Right lung (tissue), 5 donors: ENCODE results near the gene FCAR. TPM values are rescaled to one million over a fixed set of nuclear protein-coding genes. Genes with fewer than 3 reads are reported as not detected.

Experiments used
- polyA plus RNA-seq, 5 donors: library from polyadenylated mRNA; unstranded; fragments of 120-200 nt; gene quantifications; one replicate each; pipeline versions ENCODE4 v1.2.1 to v1.2.3, GENCODE V29; 2013; ENCODE audit warnings: inconsistent platforms in 1 of 5, low replicate concordance in 1 of 5; ENCODE audit not compliant: insufficient read length in 5 of 5, insufficient read depth in 1 of 5

The FCAR gene
- polyA plus RNA-seq, 5 donors = 0.35 to 0.73 (median 0.60) TPM

Other genes with a start within 250 kb of the FCAR start
- 1 to 10 TPM; 1.3 to 2.1 (median 1.7) TPM for gene LILRB1, start 243.8 kb upstream of the FCAR start, polyA plus RNA-seq
- gene LILRB4, start 211.2 kb upstream of the FCAR start, polyA plus RNA-seq = 1 to 10 TPM; 1.1 to 1.7 (median 1.4) TPM
- not detected for gene KIR3DL3, start 149.8 kb upstream of the FCAR start, polyA plus RNA-seq
- under 1 TPM in 4 of 5 donors, not detected in 1; 0.16 to 0.35 (median 0.18) TPM for gene KIR2DL3, start 135.7 kb upstream of the FCAR start, polyA plus RNA-seq
- under 1 TPM in 4 of 5 donors, not detected in 1; 0.13 to 0.26 (median 0.18) TPM for gene KIR2DL1, start 104.4 kb upstream of the FCAR start, polyA plus RNA-seq
- under 1 TPM in 1 of 5 donors, not detected in 4; 0.09 TPM for gene KIR2DL4, start 70.6 kb upstream of the FCAR start, polyA plus RNA-seq
- gene KIR3DL1, start 57.8 kb upstream of the FCAR start, polyA plus RNA-seq = under 1 TPM in 3 of 5 donors, not detected in 2; 0.12 to 0.16 (median 0.13) TPM
- gene KIR2DS4, start 41.6 kb upstream of the FCAR start, polyA plus RNA-seq = under 1 TPM in 3 of 5 donors, not detected in 2; 0.10 to 0.47 (median 0.19) TPM
- gene KIR3DL2, start 23.8 kb upstream of the FCAR start, polyA plus RNA-seq = not detected
- gene NCR1, start 31.9 kb downstream of the FCAR start, polyA plus RNA-seq = 1 to 10 TPM in 1 of 5 donors, under 1 TPM in 4; 0.19 to 1.8 (median 0.33) TPM
- under 1 TPM in 2 of 5 donors, not detected in 3; 0.07 to 0.11 TPM for gene NLRP7, start 73.3 kb downstream of the FCAR start, polyA plus RNA-seq
- gene NLRP2, start 92.1 kb downstream of the FCAR start, polyA plus RNA-seq = 10 to 100 TPM in 1 of 5 donors, 1 to 10 TPM in 4; 6.7 to 13.3 (median 9.2) TPM
- 1 to 10 TPM in 1 of 5 donors, under 1 TPM in 4; 0.69 to 1.6 (median 0.83) TPM for gene GP6, start 164.0 kb downstream of the FCAR start, polyA plus RNA-seq
- 10 to 100 TPM in 3 of 5 donors, 1 to 10 TPM in 2; 7.4 to 15.0 (median 12.5) TPM for gene RDH13, start 188.9 kb downstream of the FCAR start, polyA plus RNA-seq
- gene EPS8L1, start 201.6 kb downstream of the FCAR start, polyA plus RNA-seq = 10 to 100 TPM in 3 of 5 donors, 1 to 10 TPM in 2; 4.2 to 16.4 (median 12.4) TPM
- gene PPP1R12C, start 243.4 kb downstream of the FCAR start, polyA plus RNA-seq = 10 to 100 TPM; 45.4 to 88.7 (median 69.3) TPM